Stomach (tissue), 9 donors: ENCODE data around the gene PRKG1. TPM values are rescaled to one million over a fixed set of nuclear protein-coding genes. Genes with fewer than 3 reads are reported as not detected.

Source experiments
- DNase-seq, 2 donors: peaks; one replicate each; pipeline versions ENCODE4 v3.0.0 to v3.0.0-alpha.2; 2013 to 2019
- H3K27ac ChIP-seq, 5 donors: fragments of 200-600 bp in 4 of 5; sonication (generic) in 4 of 5; one replicate each; pipeline ENCODE4 v1.5.1; 2013 to 2019; ENCODE audit warnings: mild to moderate bottlenecking in 1 of 5, moderate library complexity in 1 of 5
- H3K27me3 ChIP-seq, 3 donors: fragments of 200-600 bp; sonication (generic); one replicate each; pipeline ENCODE4 v1.5.1; 2017 to 2019; ENCODE audit warnings: mixed run types in 1 of 3
- H3K36me3 ChIP-seq, 4 donors: fragments of 200-600 bp; sonication (generic); 1 replicate in 3 of 4; 2 replicates in 1 of 4; pipeline ENCODE4 v1.5.1; 2016 to 2019
- H3K4me1 ChIP-seq, 4 donors: fragments of 200-600 bp; sonication (generic); one replicate each; pipeline ENCODE4 v1.5.1; 2016 to 2019
- H3K4me3 ChIP-seq, 4 donors: fragments of 200-600 bp; sonication (generic) in 3 of 4; one replicate each; pipeline ENCODE4 v1.5.1; 2016 to 2019; ENCODE audit warnings: mild to moderate bottlenecking in 1 of 4
- H3K9me3 ChIP-seq, 4 donors: fragments of 200-600 bp; sonication (generic); one replicate each; pipeline ENCODE4 v1.5.1; 2016 to 2019
- EP300 ChIP-seq: sonication (generic); formaldehyde crosslinking; IDR thresholded peaks from one replicate; pipeline ENCODE4 v1.6.1; 2017; ENCODE audit warnings: antibody characterized with exemption
- POLR2A ChIP-seq, 4 donors: fragments of 450-650 bp; IDR thresholded peaks; one replicate each; pipeline ENCODE4 v1.6.1; 2016; ENCODE audit warnings: antibody characterized with exemption in 4 of 4, control low read depth in 2 of 4, mild to moderate bottlenecking in 1 of 4, moderate library complexity in 1 of 4
- POLR2AphosphoS5 ChIP-seq, 3 donors: sonication (generic); formaldehyde crosslinking; IDR thresholded peaks; one replicate each; pipeline ENCODE4 v1.6.1; 2016; ENCODE audit warnings: antibody characterized with exemption in 3 of 3
- WGBS, 5 donors: extraction: QIAGEN DNeasy Blood & Tissue Kit in 3 of 5; methylation state at CpG; one replicate each; pipeline versions ENCODE4 v1.1.5 to v1.1.7; 2013 to 2018; 5-methylcytosine and 5-hydroxymethylcytosine counted together
- intact Hi-C: fragments of 100-400 bp; cut with DNase I; formaldehyde crosslinking; loops from one replicate; pipeline ENCODE4 v1.15.1; 2023; ENCODE audit warnings: low total_unique reads
- polyA plus RNA-seq, 3 donors: library from polyadenylated mRNA; stranded (reverse); fragments of 200-250 nt; gene quantifications; one replicate each; pipeline ENCODE4 v1.2.3, GENCODE V29; 2013
- total RNA-seq, 5 donors: library from RNA; depleted of rRNA; stranded (reverse); fragments of >200 nt; gene quantifications; one replicate each; pipeline versions ENCODE4 v1.1.0 to v1.2.3, GENCODE V29; 2014 to 2016
- TF ChIP-seq, protein P1 (sequence below), 7 experiments: fragments of 450-650 bp in 4 of 7; fragments of 200-600 bp in 3 of 7; sonication (generic) in 3 of 7; IDR thresholded peaks; one replicate each; pipeline ENCODE4 v1.5.1; 2016 to 2019; ENCODE audit warnings: antibody characterized with exemption in 7 of 7, control low read depth in 2 of 7, mild to moderate bottlenecking in 1 of 7
- donor health status: healthy with polysubstance abuse.
- donor health status: Bipolar disorder and iron deficiency.
- donor health status: healthy.

The PRKG1 gene
- total and polyA plus RNA-seq, 8 donors, result 1.5 to 89.2 (median 14.3) TPM

DNA sequence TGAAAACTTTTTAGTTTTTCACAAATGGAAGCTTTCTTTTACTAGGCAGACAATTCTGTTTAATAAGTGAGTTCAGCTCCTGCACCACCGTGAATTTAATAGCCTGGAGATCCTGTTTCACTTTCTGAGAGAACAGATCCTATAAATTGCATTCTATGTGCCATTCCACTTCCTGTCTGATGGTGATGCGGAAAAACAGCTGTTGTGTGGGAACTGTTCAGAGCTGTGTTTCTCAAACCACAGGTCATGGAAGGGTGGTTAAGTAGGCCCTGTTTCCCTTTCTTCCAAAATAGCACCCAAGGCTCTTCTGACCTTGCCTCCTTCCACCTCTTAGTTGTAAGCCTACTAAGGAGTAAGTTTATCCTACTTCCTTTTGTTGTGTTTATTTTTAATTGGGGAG is 1142.6 kb downstream of the PRKG1 start:
- Histone ChIP-seq H3K4me1 (peaks cover 0 to 30% (median 6%) of the 10 kb centered on the region in 4 donors), H3K4me3 (no peak overlapping the region), H3K27ac (peak overlapping the region in 1 of 5 donors; percentile 17), H3K27me3 (no peaks in the 10 kb centered on the region), H3K36me3 (no peaks in the 10 kb centered on the region), H3K9me3 (no peaks in the 10 kb centered on the region)
- WGBS, 5 donors, result 26 to 49% (median 36%) methylated on average over 2 of the region's 2 CpGs
- no peak for TF ChIP-seq POLR2A (IDR thresholded peaks at IDR 0.05)
- TF ChIP-seq, protein P1, sequence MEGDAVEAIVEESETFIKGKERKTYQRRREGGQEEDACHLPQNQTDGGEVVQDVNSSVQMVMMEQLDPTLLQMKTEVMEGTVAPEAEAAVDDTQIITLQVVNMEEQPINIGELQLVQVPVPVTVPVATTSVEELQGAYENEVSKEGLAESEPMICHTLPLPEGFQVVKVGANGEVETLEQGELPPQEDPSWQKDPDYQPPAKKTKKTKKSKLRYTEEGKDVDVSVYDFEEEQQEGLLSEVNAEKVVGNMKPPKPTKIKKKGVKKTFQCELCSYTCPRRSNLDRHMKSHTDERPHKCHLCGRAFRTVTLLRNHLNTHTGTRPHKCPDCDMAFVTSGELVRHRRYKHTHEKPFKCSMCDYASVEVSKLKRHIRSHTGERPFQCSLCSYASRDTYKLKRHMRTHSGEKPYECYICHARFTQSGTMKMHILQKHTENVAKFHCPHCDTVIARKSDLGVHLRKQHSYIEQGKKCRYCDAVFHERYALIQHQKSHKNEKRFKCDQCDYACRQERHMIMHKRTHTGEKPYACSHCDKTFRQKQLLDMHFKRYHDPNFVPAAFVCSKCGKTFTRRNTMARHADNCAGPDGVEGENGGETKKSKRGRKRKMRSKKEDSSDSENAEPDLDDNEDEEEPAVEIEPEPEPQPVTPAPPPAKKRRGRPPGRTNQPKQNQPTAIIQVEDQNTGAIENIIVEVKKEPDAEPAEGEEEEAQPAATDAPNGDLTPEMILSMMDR (IDR thresholded peaks at IDR 0.05), result peak in 1 of 7 experiments; percentile 4
- intact Hi-C loops, result loop anchor here (10.0 kb wide), 1 partner anchor 1212 kb away; no protein-coding TSS in a partner anchor
- peak in 1 of 2 donors; percentile 72 for DNase-seq

GRCh38 chr10:52217531-52217930 is 1143.2 kb downstream of the PRKG1 start:
- TF ChIP-seq, protein P1 (IDR thresholded peaks at IDR 0.05), result no peak
- no peak for TF ChIP-seq POLR2AphosphoS5 (IDR thresholded peaks at IDR 0.05)
- TF ChIP-seq POLR2A (IDR thresholded peaks at IDR 0.05), result no peak
- no peak for TF ChIP-seq EP300
- intact Hi-C loops, result loop anchor here (10.0 kb wide), 1 partner anchor 1213 kb away; no protein-coding TSS in a partner anchor
- Histone ChIP-seq H3K9me3 (no peaks in the 10 kb centered on the region), H3K27ac (no peak overlapping the region), H3K4me1 (peaks cover 0 to 23% (median 6%) of the 10 kb centered on the region in 4 donors), H3K36me3 (no peaks in the 10 kb centered on the region), H3K27me3 (no peaks in the 10 kb centered on the region), H3K4me3 (no peak overlapping the region)
- WGBS, 5 donors, result 72 to 93% (median 83%) methylated on average over 1 of the region's 1 CpG
- DNase-seq, result no peak

- DNase-seq, result no peak
- Histone ChIP-seq H3K4me1 (peaks cover 0 to 4% (median 1%) of the 10 kb centered on the region in 4 donors), H3K27ac (no peak overlapping the region), H3K9me3 (no peaks in the 10 kb centered on the region), H3K27me3 (no peaks in the 10 kb centered on the region), H3K4me3 (no peak overlapping the region), H3K36me3 (no peaks in the 10 kb centered on the region)
- TF ChIP-seq POLR2A (IDR thresholded peaks at IDR 0.05) (no peak), POLR2AphosphoS5 (IDR thresholded peaks at IDR 0.05) (no peak), EP300 (no peak)
- TF ChIP-seq, protein P1 (IDR thresholded peaks at IDR 0.05), result no peak
- WGBS, 5 donors, result 86 to 93% (median 93%) methylated on average over 3 of the region's 3 CpGs
- intact Hi-C loops, result no loop called here
Measured at GRCh38 chr10:52220947-52221346, 1146.7 kb downstream of the PRKG1 start.

DNA sequence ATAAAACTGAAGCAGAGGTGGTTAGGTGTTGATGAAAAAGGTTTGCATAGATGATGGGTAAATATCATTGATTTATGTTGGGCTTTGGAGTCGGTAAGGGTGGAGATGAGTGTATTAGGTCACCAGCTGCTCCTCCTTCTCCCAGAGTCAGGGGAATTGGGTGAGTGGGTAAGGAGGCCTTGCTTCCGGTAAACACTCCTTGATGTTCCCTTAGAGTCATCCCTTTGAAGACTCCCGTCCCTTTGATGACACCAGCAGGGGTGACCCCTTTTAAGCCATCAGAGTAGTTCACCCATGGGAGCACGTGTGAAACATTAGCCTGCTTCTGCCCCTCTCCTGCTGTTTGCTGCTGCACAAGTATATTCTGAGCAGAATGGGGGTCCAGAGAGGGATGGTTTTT is 1147.6 kb downstream of the PRKG1 start:
- intact Hi-C loops, result no loop called here

GRCh38 chr10:52226197-52226847 is 1152.0 kb downstream of the PRKG1 start:
- intact Hi-C loops, result no loop called here
- no peaks in the 10 kb centered on the region for H3K4me1 ChIP-seq
- no peak for DNase-seq
- no peak overlapping the region for H3K4me3 ChIP-seq
- H3K27me3 ChIP-seq, result no peaks in the 10 kb centered on the region
- TF ChIP-seq, protein P1 (IDR thresholded peaks at IDR 0.05), result no peak
- TF ChIP-seq POLR2AphosphoS5 (IDR thresholded peaks at IDR 0.05), result no peak
- H3K36me3 ChIP-seq, result no peaks in the 10 kb centered on the region
- H3K27ac ChIP-seq, result no peak overlapping the region
- 46 to 66% (median 53%) methylated on average over 1 of the region's 1 CpG for WGBS, 5 donors
- H3K9me3 ChIP-seq, result no peaks in the 10 kb centered on the region

More for the DNA sequence above, 1147.6 kb downstream of the PRKG1 start:
- Histone ChIP-seq H3K4me1 (no peaks in the 10 kb centered on the region), H3K27ac (no peak overlapping the region), H3K4me3 (no peak overlapping the region), H3K9me3 (no peaks in the 10 kb centered on the region), H3K27me3 (no peaks in the 10 kb centered on the region), H3K36me3 (no peaks in the 10 kb centered on the region)
- WGBS, 5 donors, result 71 to 89% (median 72%) methylated on average over 4 of the region's 4 CpGs
- no peak for DNase-seq
- TF ChIP-seq POLR2A (IDR thresholded peaks at IDR 0.05) (no peak), EP300 (no peak)
